Hepatocyte (in vitro differentiated cells): ENCODE measurements around the gene ZC3H12C. TPM values are rescaled to one million over a fixed set of nuclear protein-coding genes. Genes with fewer than 3 reads are reported as not detected.
A peak's percentile ranks its signal among the peaks of the same experiment; 100 is the strongest.

Experiments used
- DNase-seq: peaks from one replicate; pipeline ENCODE4 v3.0.0-alpha.2; 2016; ENCODE audit warnings: low spot score
- H2AFZ ChIP-seq: fragments of 200-600 bp; sonication (generic); 2 replicates; pipeline ENCODE4 v1.6.0; 2016; ENCODE audit warnings: antibody characterized with exemption, mild to moderate bottlenecking
- H3K27ac ChIP-seq: fragments of 200-600 bp; sonication (generic); 2 replicates; pipeline ENCODE4 v1.5.1; 2016; ENCODE audit warnings: mild to moderate bottlenecking
- H3K27me3 ChIP-seq: fragments of 200-600 bp; sonication (generic); 2 replicates; pipeline ENCODE4 v1.6.1; 2016
- H3K36me3 ChIP-seq: fragments of 200-600 bp; sonication (generic); replicated peaks from 2 replicates; pipeline ENCODE4 v1.5.1; 2016; ENCODE audit warnings: low read depth; ENCODE audit not compliant: insufficient read depth
- H3K4me1 ChIP-seq: fragments of 200-600 bp; sonication (generic); 2 replicates; pipeline ENCODE4 v1.5.1; 2016; ENCODE audit warnings: mild to moderate bottlenecking, moderate library complexity; ENCODE audit not compliant: insufficient read depth
- H3K4me2 ChIP-seq: fragments of 200-600 bp; sonication (generic); 2 replicates; pipeline ENCODE4 v1.6.0; 2016
- H3K4me3 ChIP-seq: fragments of 200-600 bp; sonication (generic); 2 replicates; pipeline ENCODE4 v1.5.1; 2016; ENCODE audit warnings: mild to moderate bottlenecking
- H3K79me2 ChIP-seq: fragments of 200-600 bp; sonication (generic); 2 replicates; pipeline ENCODE4 v1.6.0; 2017; ENCODE audit warnings: mild to moderate bottlenecking
- H3K9me2 ChIP-seq: fragments of 200-600 bp; sonication (generic); replicated peaks from 2 replicates; pipeline ENCODE4 v1.6.0; 2017; ENCODE audit warnings: mild to moderate bottlenecking; ENCODE audit not compliant: insufficient read depth
- H3K9me3 ChIP-seq: fragments of 200-600 bp; sonication (generic); 2 replicates; pipeline ENCODE4 v1.5.1; 2016; ENCODE audit warnings: low read depth, mild to moderate bottlenecking
- H4K20me1 ChIP-seq: fragments of 200-600 bp; sonication (generic); 2 replicates; pipeline ENCODE4 v1.6.0; 2016; ENCODE audit warnings: mild to moderate bottlenecking; ENCODE audit not compliant: insufficient read depth, poor library complexity, severe bottlenecking
- CTCF ChIP-seq: fragments of 200-600 bp; sonication (generic); IDR thresholded peaks from 2 replicates; pipeline ENCODE4 v1.5.1; 2016; ENCODE audit warnings: antibody characterized with exemption, mild to moderate bottlenecking; ENCODE audit not compliant: poor library complexity
- EZH2 ChIP-seq: fragments of 200-600 bp; sonication (generic); IDR thresholded peaks from 2 replicates; pipeline ENCODE4 v1.6.1; 2016; ENCODE audit warnings: antibody characterized with exemption, mild to moderate bottlenecking, borderline replicate concordance
- EZH2phosphoT487 ChIP-seq: fragments of 200-600 bp; sonication (generic); IDR thresholded peaks from one replicate; pipeline ENCODE4 v1.6.1; 2018; ENCODE audit warnings: antibody characterized with exemption, mild to moderate bottlenecking, low read depth, moderate library complexity; ENCODE audit not compliant: unreplicated experiment, severe bottlenecking
- WGBS: methylation state at CpG from one replicate; pipeline ENCODE4 v1.1.6; 2016; ENCODE audit warnings: low lambda C conversion rate; ENCODE audit errors: missing lambda C conversion rate; 5-methylcytosine and 5-hydroxymethylcytosine counted together
- polyA plus RNA-seq: library from polyadenylated mRNA; unstranded; fragments of >200 nt; fragmentation: Nextera tagmentation; extraction: Ambion mirVana; gene quantifications from 2 replicates; pipeline ENCODE4 v1.2.1, GENCODE V29; 2016
- total RNA-seq: library from RNA; depleted of rRNA; stranded (reverse); fragments of >200 nt; gene quantifications from 2 replicates; pipeline ENCODE4 v1.2.3, GENCODE V29; 2014

The ZC3H12C gene
- total and polyA plus RNA-seq, 2 experiments from 2014 or later = 1.7 to 12.3 TPM

- H3K79me2 ChIP-seq = peaks cover 21% of the 10 kb centered on the region
- no peaks in the 10 kb centered on the region for H3K9me2 ChIP-seq
- 77% methylated on average over 4 of the region's 4 CpGs for WGBS
- H3K4me1 ChIP-seq = no peaks in the 10 kb centered on the region
- no peak for DNase-seq
- no peak overlapping the region for H2AFZ ChIP-seq
- H3K4me2 ChIP-seq = no peak overlapping the region
- H3K4me3 ChIP-seq = no peak overlapping the region
- no peaks in the 10 kb centered on the region for H3K27me3 ChIP-seq
- no peak overlapping the region for H3K27ac ChIP-seq
- no peaks in the 10 kb centered on the region for H4K20me1 ChIP-seq
- TF ChIP-seq EZH2 = no peak
- H3K9me3 ChIP-seq = no peaks in the 10 kb centered on the region
- H3K36me3 ChIP-seq = no peaks in the 10 kb centered on the region
Measured at GRCh38 chr11:110121204-110121603, 28.0 kb downstream of the ZC3H12C start.

- peaks cover 23% of the 10 kb centered on the region for H3K79me2 ChIP-seq
- 82% methylated on average over 3 of the region's 3 CpGs for WGBS
- no peaks in the 10 kb centered on the region for H3K36me3 ChIP-seq
- H3K4me2 ChIP-seq = no peak overlapping the region
- no peaks in the 10 kb centered on the region for H3K9me2 ChIP-seq
- H3K4me1 ChIP-seq = peaks cover 12% of the 10 kb centered on the region
- no peak overlapping the region for H3K4me3 ChIP-seq
- no peak for DNase-seq
- no peaks in the 10 kb centered on the region for H3K27me3 ChIP-seq
- H3K27ac ChIP-seq = no peak overlapping the region
- H2AFZ ChIP-seq = no peak overlapping the region
- TF ChIP-seq EZH2phosphoT487 (no peak), EZH2 (no peak), CTCF (no peak)
- no peaks in the 10 kb centered on the region for H3K9me3 ChIP-seq
- no peaks in the 10 kb centered on the region for H4K20me1 ChIP-seq
Measured at GRCh38 chr11:110123003-110123402, 29.8 kb downstream of the ZC3H12C start.

- Histone ChIP-seq H3K4me1 (peaks cover 13% of the 10 kb centered on the region), H3K36me3 (no peaks in the 10 kb centered on the region), H3K9me3 (no peaks in the 10 kb centered on the region), H3K27me3 (no peaks in the 10 kb centered on the region), H3K27ac (no peak overlapping the region), H3K9me2 (no peaks in the 10 kb centered on the region), H3K79me2 (peaks cover 25% of the 10 kb centered on the region), H4K20me1 (no peaks in the 10 kb centered on the region), H2AFZ (no peak overlapping the region), H3K4me2 (no peak overlapping the region), H3K4me3 (no peak overlapping the region)
- no peak for DNase-seq
- WGBS = 54% methylated on average over 2 of the region's 2 CpGs
- TF ChIP-seq EZH2phosphoT487 = no peak
- TF ChIP-seq CTCF = no peak
- no peak for TF ChIP-seq EZH2
Measured at GRCh38 chr11:110124605-110125004, 31.4 kb downstream of the ZC3H12C start.

GRCh38 chr11:110125632-110126031 is 32.4 kb downstream of the ZC3H12C start:
- Histone ChIP-seq H3K27me3 (no peaks in the 10 kb centered on the region), H3K4me1 (peaks cover 13% of the 10 kb centered on the region), H3K27ac (no peak overlapping the region), H3K9me2 (no peaks in the 10 kb centered on the region), H4K20me1 (no peaks in the 10 kb centered on the region), H3K4me2 (no peak overlapping the region), H3K36me3 (no peaks in the 10 kb centered on the region), H3K4me3 (no peak overlapping the region), H2AFZ (no peak overlapping the region), H3K9me3 (no peaks in the 10 kb centered on the region), H3K79me2 (peaks cover 29% of the 10 kb centered on the region)
- TF ChIP-seq EZH2phosphoT487 (no peak), EZH2 (no peak), CTCF (no peak)
- WGBS = 79% methylated on average over 4 of the region's 4 CpGs
- peak; percentile 47 for DNase-seq
